ENCODE data around the gene TNN.

The TNN gene

DNA sequence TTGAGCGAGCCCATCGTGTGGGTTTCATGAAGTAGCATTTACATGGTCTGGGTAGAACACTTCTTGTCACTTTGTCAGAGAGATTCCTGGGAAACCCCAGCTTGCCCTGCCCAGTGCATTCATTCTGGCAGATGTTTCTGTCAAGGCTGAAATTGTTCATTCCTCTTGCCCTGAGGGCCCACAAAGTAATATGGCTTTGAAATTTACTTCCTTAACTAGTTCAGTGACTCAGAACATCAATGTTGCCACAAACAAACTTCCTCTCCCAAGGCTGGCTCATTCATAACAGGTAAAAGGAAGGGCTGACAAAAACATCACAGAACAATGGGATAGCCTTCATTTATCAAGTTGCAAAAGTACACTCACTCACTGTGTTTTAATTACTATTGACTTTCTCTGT is 129.9 kb downstream of the TNN start:
- TF ChIP-seq, protein P1, sequence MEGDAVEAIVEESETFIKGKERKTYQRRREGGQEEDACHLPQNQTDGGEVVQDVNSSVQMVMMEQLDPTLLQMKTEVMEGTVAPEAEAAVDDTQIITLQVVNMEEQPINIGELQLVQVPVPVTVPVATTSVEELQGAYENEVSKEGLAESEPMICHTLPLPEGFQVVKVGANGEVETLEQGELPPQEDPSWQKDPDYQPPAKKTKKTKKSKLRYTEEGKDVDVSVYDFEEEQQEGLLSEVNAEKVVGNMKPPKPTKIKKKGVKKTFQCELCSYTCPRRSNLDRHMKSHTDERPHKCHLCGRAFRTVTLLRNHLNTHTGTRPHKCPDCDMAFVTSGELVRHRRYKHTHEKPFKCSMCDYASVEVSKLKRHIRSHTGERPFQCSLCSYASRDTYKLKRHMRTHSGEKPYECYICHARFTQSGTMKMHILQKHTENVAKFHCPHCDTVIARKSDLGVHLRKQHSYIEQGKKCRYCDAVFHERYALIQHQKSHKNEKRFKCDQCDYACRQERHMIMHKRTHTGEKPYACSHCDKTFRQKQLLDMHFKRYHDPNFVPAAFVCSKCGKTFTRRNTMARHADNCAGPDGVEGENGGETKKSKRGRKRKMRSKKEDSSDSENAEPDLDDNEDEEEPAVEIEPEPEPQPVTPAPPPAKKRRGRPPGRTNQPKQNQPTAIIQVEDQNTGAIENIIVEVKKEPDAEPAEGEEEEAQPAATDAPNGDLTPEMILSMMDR (IDR thresholded peaks at IDR 0.05) = no peak
- H3K27me3 ChIP-seq = no peaks in the 10 kb centered on the region
- H3K36me3 ChIP-seq = no peaks in the 10 kb centered on the region
- H3K4me1 ChIP-seq (ENCODE audit: control insufficient read depth in 1 of 2, insufficient read depth in 1 of 2, low read depth in 1 of 2, low read length in 1 of 2) = peaks cover 22 to 27% of the 10 kb centered on the region in 2 experiments
- no peaks in the 10 kb centered on the region for H3K9me3 ChIP-seq
- peak overlapping the region in 1 of 2 experiments; percentile 12 for H3K4me3 ChIP-seq (ENCODE audit: low read depth in 1 of 2, low read length in 1 of 2)
- peak overlapping the region; percentile 73 for H3K27ac ChIP-seq
